HG03095 (cell line): ENCODE data around the gene COX10.

Experiments
- ATAC-seq: cut with Tn5 transposase; IDR thresholded peaks from one replicate; pipeline ENCODE4 v1.9.1; 2021; ENCODE audit warnings: moderate library complexity; ENCODE audit not compliant: unreplicated experiment

COX10 gene

GRCh38 chr17:14068542-14069250 lies 608 bp upstream of the COX10 start:
- ATAC-seq: peak; percentile 11

- ATAC-seq: no peak
These were observed 1.2 kb downstream of the COX10 start for GRCh38 chr17:14070344-14070984.

GRCh38 chr17:14072881-14073280 lies 3.6 kb downstream of the COX10 start:
- no peak for ATAC-seq

- ATAC-seq: no peak
These were observed 8.7 kb downstream of the COX10 start for GRCh38 chr17:14078027-14078426.

- no peak for ATAC-seq
These were observed 11.5 kb downstream of the COX10 start for GRCh38 chr17:14080847-14081251.

- ATAC-seq: no peak
These were observed 13.5 kb downstream of the COX10 start for GRCh38 chr17:14082848-14083247.

GRCh38 chr17:14084955-14085354 lies 15.7 kb downstream of the COX10 start:
- no peak for ATAC-seq

- no peak for ATAC-seq
These were observed 16.9 kb downstream of the COX10 start for GRCh38 chr17:14086189-14086588.

GRCh38 chr17:14089179-14089578 lies 19.9 kb downstream of the COX10 start:
- no peak for ATAC-seq

- ATAC-seq: no peak
These were observed 22.1 kb downstream of the COX10 start for GRCh38 chr17:14091367-14091766.

- ATAC-seq: no peak
These were observed 23.5 kb downstream of the COX10 start for GRCh38 chr17:14092808-14093207.

GRCh38 chr17:14094676-14095601 lies 25.6 kb downstream of the COX10 start:
- no peak for ATAC-seq

- no peak for ATAC-seq
These were observed 26.3 kb downstream of the COX10 start for GRCh38 chr17:14095631-14096030.

GRCh38 chr17:14098246-14098645 lies 28.9 kb downstream of the COX10 start:
- no peak for ATAC-seq

- no peak for ATAC-seq
These were observed 32.7 kb downstream of the COX10 start for GRCh38 chr17:14101976-14102375.

- ATAC-seq: no peak
These were observed 34.5 kb downstream of the COX10 start for GRCh38 chr17:14103836-14104235.

GRCh38 chr17:14104734-14105133 lies 35.4 kb downstream of the COX10 start:
- no peak for ATAC-seq

GRCh38 chr17:14107889-14108288 lies 38.6 kb downstream of the COX10 start:
- ATAC-seq: no peak

- no peak for ATAC-seq
These were observed 43.1 kb downstream of the COX10 start for GRCh38 chr17:14112407-14112806.

- no peak for ATAC-seq
These were observed 43.8 kb downstream of the COX10 start for GRCh38 chr17:14113137-14113536.

- ATAC-seq: no peak
These were observed 47.1 kb downstream of the COX10 start for GRCh38 chr17:14116263-14117024.
